HG03521 (cell line): Measurements from ENCODE around the gene POLD4.

Source experiments
- ATAC-seq: cut with Tn5 transposase; IDR thresholded peaks from one replicate; pipeline ENCODE4 v1.9.1; 2021; ENCODE audit warnings: mild to moderate bottlenecking, moderate library complexity; ENCODE audit not compliant: unreplicated experiment

The POLD4 gene

GRCh38 chr11:67389477-67389876 is 36.1 kb upstream of the POLD4 start:
- ATAC-seq = no peak

GRCh38 chr11:67387518-67387917 is 34.2 kb upstream of the POLD4 start:
- ATAC-seq = no peak

- no peak for ATAC-seq
Measured at GRCh38 chr11:67387069-67387468, 33.7 kb upstream of the POLD4 start.

GRCh38 chr11:67384851-67385366 is 31.6 kb upstream of the POLD4 start:
- no peak for ATAC-seq

GRCh38 chr11:67382276-67383136 is 29.2 kb upstream of the POLD4 start:
- no peak for ATAC-seq

- ATAC-seq = no peak
Measured at GRCh38 chr11:67381244-67381972, 28.1 kb upstream of the POLD4 start.

GRCh38 chr11:67379061-67380058 is 26.0 kb upstream of the POLD4 start:
- no peak for ATAC-seq

- no peak for ATAC-seq
Measured at GRCh38 chr11:67378544-67378943, 25.2 kb upstream of the POLD4 start.

- no peak for ATAC-seq
Measured at GRCh38 chr11:67376873-67377808, 23.8 kb upstream of the POLD4 start.

- no peak for ATAC-seq
Measured at GRCh38 chr11:67376063-67376820, 22.9 kb upstream of the POLD4 start.

GRCh38 chr11:67375320-67376055 is 22.1 kb upstream of the POLD4 start:
- ATAC-seq = no peak

GRCh38 chr11:67374571-67375281 is 21.4 kb upstream of the POLD4 start:
- no peak for ATAC-seq

- ATAC-seq = no peak
Measured at GRCh38 chr11:67373648-67374570, 20.6 kb upstream of the POLD4 start.

- no peak for ATAC-seq
Measured at GRCh38 chr11:67372993-67373647, 19.8 kb upstream of the POLD4 start, which contains the start of gene CLCF1. Gene CLCF1 (minus strand): TSS chr11:67373598. CDS start chr11:67373539, 59 bp downstream.

GRCh38 chr11:67372321-67372992 is 19.1 kb upstream of the POLD4 start:
- ATAC-seq = no peak
